Endothelial cell of umbilical vein (primary cell): ENCODE measurements around the gene PGBD5.

Source experiments
- CTCF ChIP-seq, 2 donors: IDR thresholded peaks; 1 replicate in 1 of 2; 2 replicates in 1 of 2; pipeline ENCODE4 v1.5.1; 2011; ENCODE audit warnings: low read length in 2 of 2, mild to moderate bottlenecking in 2 of 2, moderate library complexity in 2 of 2, control low read depth in 1 of 2, inconsistent platforms in 1 of 2, low read depth in 1 of 2; ENCODE audit not compliant: insufficient read depth in 1 of 2; ENCODE audit errors: extremely low read depth in 1 of 2
- EZH2 ChIP-seq: IDR thresholded peaks from 2 replicates; pipeline ENCODE4 v1.6.1; 2012; ENCODE audit warnings: borderline replicate concordance, low read depth, mild to moderate bottlenecking, moderate library complexity, low read length, inconsistent platforms; ENCODE audit not compliant: severe bottlenecking
- FOS ChIP-seq: IDR thresholded peaks from 2 replicates; pipeline ENCODE4 v1.6.1; 2011; ENCODE audit warnings: mild to moderate bottlenecking, low read length, moderate library complexity, borderline replicate concordance; ENCODE audit not compliant: insufficient read depth
- MAX ChIP-seq: IDR thresholded peaks from 2 replicates; pipeline ENCODE4 v1.6.1; 2011; ENCODE audit not compliant: insufficient read depth, insufficient read length
- MYC ChIP-seq: IDR thresholded peaks from one replicate; pipeline ENCODE4 v1.6.1; 2011; ENCODE audit warnings: mild to moderate bottlenecking, low read depth, low read length
- POLR2A ChIP-seq: IDR thresholded peaks from 2 replicates; pipeline ENCODE4 v1.6.1; 2012; ENCODE audit warnings: low read depth, mild to moderate bottlenecking, control low read depth, low read length
- POLR2AphosphoS5 ChIP-seq: IDR thresholded peaks from 2 replicates; pipeline ENCODE4 v1.6.1; 2012; ENCODE audit warnings: low read depth, mild to moderate bottlenecking, control low read depth, low read length, moderate library complexity; ENCODE audit not compliant: insufficient read depth

DNA sequence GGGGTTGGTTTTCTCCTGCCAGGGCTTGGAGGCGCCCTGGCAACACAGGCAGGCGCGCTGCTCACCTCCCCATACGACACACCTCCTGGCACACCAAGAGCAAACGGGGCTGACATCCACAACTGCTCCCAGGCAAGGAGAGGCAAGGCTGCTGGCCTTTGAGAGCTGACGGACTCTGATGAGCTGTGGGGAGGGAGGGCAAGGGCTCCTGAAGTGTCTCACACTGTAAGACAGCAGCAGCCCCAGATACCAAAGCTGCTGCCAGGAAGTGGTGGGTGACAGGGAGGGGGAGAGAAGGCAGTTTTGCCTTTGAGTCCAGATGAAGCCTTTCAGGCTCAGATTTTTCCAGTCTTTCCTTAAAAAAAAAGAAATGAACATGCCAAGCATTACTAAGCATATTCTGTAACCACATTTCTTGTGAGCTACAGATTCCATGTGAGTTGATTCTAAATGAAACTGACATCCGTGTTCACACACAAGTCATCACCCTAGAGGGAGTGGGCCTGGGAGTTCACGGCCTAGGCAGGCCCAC is 24.3 kb downstream of the PGBD5 start:
- TF ChIP-seq CTCF (IDR thresholded peaks at IDR 0.05; ENCODE audit: extremely low read depth in 1 of 2, insufficient read depth in 1 of 2, low read depth in 1 of 2, low read length in 2 of 2): no peak
- no peak for TF ChIP-seq POLR2A
- TF ChIP-seq EZH2: no peak
- no peak for TF ChIP-seq POLR2AphosphoS5
- no peak for TF ChIP-seq FOS
- TF ChIP-seq MYC: no peak
- TF ChIP-seq MAX: no peak
